Endothelial cell (in vitro differentiated cells): ENCODE results near the gene MS4A13. TPM values are rescaled to one million over a fixed set of nuclear protein-coding genes. Genes with fewer than 3 reads are reported as not detected.
A peak's percentile ranks its signal among the peaks of the same experiment; 100 is the strongest.

ENCODE experiments used
- DNase-seq: peaks from one replicate; pipeline ENCODE4 v3.0.0; 2021; ENCODE audit warnings: low spot score
- H3K27ac Mint-ChIP-seq: one replicate; pipeline ENCODE4 v1.8.0; 2021; ENCODE audit warnings: mixed read lengths, inconsistent platforms; ENCODE audit not compliant: unreplicated experiment
- H3K27me3 Mint-ChIP-seq: one replicate; pipeline ENCODE4 v1.8.0; 2021; ENCODE audit warnings: mild to moderate bottlenecking, moderate library complexity, mixed read lengths, inconsistent platforms; ENCODE audit not compliant: unreplicated experiment
- H3K36me3 Mint-ChIP-seq: one replicate; pipeline ENCODE4 v1.8.0; 2021; ENCODE audit warnings: mild to moderate bottlenecking, low read depth, mixed read lengths, inconsistent platforms; ENCODE audit not compliant: unreplicated experiment
- H3K4me1 Mint-ChIP-seq: one replicate; pipeline ENCODE4 v1.8.0; 2021; ENCODE audit warnings: mild to moderate bottlenecking, mixed read lengths, inconsistent platforms; ENCODE audit not compliant: unreplicated experiment
- H3K4me3 Mint-ChIP-seq: one replicate; pipeline ENCODE4 v1.8.0; 2021; ENCODE audit warnings: mild to moderate bottlenecking, mixed read lengths, inconsistent platforms; ENCODE audit not compliant: unreplicated experiment
- H3K9me3 Mint-ChIP-seq: one replicate; pipeline ENCODE4 v1.8.0; 2021; ENCODE audit warnings: mixed read lengths, inconsistent platforms; ENCODE audit not compliant: unreplicated experiment
- CTCF ChIP-seq: fragments of 200-600 bp; sonication (generic); IDR thresholded peaks from one replicate; pipeline ENCODE4 v1.5.0; 2021; ENCODE audit warnings: antibody characterized with exemption; ENCODE audit not compliant: unreplicated experiment
- total RNA-seq: library from RNA; stranded (reverse); fragmentation: NEBNext Ultra II Directional; extraction: Animal tissue kit (Norgen Biotek cat#: 25700); gene quantifications from one replicate; pipeline ENCODE4 v1.2.1, GENCODE V29; 2021; ENCODE audit not compliant: unreplicated experiment

Gene MS4A13
- total RNA-seq, 1 donor from 2014 or later: not detected

- H3K4me1 Mint-ChIP-seq: no peaks in the 10 kb centered on the region
- peak; percentile 40 for TF ChIP-seq CTCF
- H3K27ac Mint-ChIP-seq: no peak overlapping the region
- no peaks in the 10 kb centered on the region for H3K27me3 Mint-ChIP-seq
- no peak overlapping the region for H3K4me3 Mint-ChIP-seq
- no peaks in the 10 kb centered on the region for H3K9me3 Mint-ChIP-seq
- no peaks in the 10 kb centered on the region for H3K36me3 Mint-ChIP-seq
- no peak for DNase-seq
Measured at GRCh38 chr11:60589611-60590010, 74.4 kb downstream of the MS4A13 start.

Other genes starting within 250 kb of the MS4A13 start
- not detected for gene MS4A4A, start 234.7 kb upstream of the MS4A13 start, total RNA-seq
- not detected for gene MS4A6E, start 188.1 kb upstream of the MS4A13 start, total RNA-seq
- not detected for gene MS4A7, start 136.9 kb upstream of the MS4A13 start, total RNA-seq
- gene MS4A14, start 118.9 kb upstream of the MS4A13 start, total RNA-seq: not detected
- not detected for gene MS4A5, start 85.8 kb upstream of the MS4A13 start, total RNA-seq
- gene MS4A1, start 59.5 kb upstream of the MS4A13 start, total RNA-seq: not detected
- gene MS4A12, start 22.6 kb upstream of the MS4A13 start, total RNA-seq: not detected
- not detected for gene MS4A8, start 184.2 kb downstream of the MS4A13 start, total RNA-seq
- gene MS4A18, start 209.3 kb downstream of the MS4A13 start, total RNA-seq: not detected
- not detected for gene MS4A15, start 241.5 kb downstream of the MS4A13 start, total RNA-seq